HG03460 (cell line): Measurements from ENCODE around the gene COLEC11.

Experiments used
- ATAC-seq: cut with Tn5 transposase; IDR thresholded peaks from one replicate; pipeline ENCODE4 v1.9.1; 2021; ENCODE audit not compliant: unreplicated experiment

The COLEC11 gene

DNA sequence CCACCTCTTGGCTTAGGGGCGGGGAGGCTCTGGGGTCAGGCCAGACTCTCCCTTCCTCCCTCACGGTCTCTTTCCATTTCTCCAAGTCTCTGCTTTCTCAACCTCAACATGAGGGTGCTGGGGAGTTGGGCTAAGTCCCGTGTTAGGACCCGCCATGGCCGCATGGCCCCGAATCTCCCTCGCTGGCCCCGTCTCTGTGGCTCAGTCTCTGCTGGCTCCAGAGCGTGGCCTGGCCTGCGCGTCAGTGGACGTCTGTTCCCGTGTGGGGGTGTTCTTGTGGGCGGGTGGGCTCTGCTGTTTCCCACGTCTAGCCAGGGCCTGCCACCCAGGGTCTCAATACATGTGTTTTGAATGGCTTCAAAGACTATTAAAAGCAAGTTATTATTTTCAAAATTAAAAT, 75.5 kb downstream of the COLEC11 start:
- no peak for ATAC-seq

DNA sequence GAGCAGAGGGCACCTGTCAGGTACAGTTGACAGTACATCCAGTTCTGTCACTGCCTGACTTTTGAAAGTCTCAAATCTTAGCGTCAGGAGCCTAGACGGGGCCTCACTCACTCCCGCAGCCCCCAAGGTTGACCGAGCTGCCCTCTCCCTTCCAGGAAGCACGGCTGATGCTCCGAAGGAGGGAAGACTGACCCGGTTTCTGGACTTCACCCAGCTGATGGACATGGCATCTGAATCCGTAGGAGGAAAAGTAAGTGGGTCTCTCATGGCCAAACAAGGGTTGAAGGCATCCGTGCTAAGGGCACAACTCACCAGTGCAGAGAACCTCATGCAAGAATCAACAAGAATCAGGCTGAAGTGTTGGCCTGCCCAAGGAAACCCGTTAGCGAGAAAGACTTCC, 76.0 kb downstream of the COLEC11 start:
- no peak for ATAC-seq

DNA sequence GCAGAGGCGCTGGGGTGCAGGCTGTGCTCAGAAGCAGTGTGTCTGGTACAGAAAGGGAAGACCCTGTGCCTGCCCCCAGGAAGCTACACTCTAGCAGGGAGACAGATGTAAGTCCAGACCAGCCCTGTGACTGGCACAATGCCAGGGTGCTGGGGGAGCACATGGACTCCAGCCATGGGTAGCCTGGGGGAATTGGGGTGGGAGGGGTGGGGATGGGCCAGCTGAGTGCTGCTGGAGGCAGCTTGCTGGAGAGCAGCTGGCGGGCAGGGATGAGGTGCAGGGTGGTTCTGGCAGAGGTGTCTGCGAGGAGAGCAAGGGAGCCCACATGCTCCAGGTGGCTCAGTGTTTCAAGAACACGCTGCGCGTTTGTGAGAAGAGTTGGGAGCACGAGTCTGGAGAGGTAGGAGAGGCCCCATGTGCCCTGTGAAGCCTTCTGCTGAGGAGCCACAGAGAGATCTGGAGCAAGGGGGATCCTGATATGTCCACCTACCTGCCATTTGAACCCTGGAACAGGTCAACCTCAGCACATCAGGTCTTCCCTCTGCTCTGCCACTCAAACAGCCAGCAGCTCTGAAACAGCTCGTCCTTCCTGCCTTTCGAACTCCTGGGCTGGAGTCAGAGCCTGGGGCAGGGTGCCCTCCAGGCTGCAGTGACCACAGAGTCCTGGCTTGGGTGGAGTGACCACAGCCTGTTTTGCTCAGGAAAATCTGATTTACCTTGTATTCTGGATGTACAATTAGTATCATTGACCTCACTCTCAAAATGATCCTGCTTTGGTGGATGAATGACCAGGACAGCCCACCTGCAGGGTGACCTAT, 78.2 kb downstream of the COLEC11 start:
- ATAC-seq, result no peak

DNA sequence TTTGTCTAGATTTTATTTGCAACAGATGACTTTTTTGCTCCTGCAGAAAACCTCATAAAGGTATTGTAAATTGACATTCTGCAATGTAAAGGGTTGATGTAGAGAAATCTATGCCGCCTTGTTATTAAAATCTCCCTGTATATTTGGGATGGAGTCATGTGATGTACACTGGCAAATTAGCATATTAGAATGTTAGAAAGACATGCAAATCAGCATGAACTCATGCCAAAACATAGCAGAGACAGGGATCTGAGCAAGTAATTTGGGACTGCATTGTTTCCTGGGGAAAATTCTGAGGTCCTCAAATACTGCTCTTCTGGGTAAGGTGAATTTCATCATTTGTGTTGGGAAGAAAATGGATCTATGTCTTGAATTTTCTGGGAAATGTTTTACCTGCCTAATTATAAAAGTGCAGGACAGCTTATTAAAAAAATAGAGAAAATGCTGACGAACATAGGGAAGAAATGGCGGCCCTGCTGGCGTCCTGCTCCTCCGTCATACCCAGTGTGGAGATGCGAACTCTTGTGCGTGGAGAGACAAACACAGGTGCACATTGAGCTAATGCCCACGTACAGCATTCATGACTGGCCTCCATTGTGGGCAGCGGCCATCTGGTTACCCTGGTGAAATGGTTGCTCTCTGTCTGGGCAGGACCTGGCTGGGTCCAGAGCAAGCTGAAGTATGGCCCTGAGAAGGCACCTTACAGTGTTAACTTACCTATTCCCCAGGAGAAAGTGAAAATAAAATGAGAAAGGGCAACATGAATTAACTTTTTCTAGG, 79.3 kb downstream of the COLEC11 start:
- no peak for ATAC-seq

DNA sequence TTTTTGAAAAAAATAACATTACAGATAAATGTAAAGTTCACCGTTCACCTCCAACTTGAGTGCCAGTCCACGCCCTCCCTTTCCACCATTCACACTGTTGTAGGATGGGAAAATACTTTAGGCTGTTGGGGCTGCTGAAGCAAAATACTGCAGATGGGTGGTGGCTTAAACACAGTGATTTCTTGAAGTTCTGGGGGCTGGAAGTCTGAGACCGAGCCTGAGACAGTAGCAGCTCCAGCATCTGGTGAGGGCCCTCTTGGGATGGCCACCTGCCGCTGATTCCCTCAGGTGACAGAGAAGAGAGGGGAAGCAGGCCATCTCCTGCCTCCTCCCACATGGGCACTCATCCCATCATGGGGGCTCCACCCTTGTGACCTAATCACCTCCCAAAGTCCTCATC, 80.8 kb downstream of the COLEC11 start:
- ATAC-seq, result no peak

DNA sequence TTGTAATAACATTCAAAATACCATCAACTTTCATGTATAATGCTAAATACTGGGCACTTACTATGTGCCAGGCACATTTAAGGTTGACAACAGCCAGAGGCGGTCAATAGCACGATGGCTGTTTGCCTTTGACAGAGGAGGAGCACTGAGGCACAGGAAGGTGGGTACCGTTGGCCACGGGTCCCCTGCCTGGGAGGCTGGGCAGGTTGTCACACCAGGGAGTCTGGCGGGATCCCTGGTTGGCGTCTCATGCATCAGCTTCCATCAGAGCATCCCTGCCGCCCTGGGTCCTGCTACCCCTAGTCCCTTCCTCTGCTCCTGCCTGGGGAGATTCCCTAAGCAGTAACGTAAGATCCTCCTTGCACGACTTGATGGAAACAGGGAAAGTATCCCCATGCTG, 82.5 kb downstream of the COLEC11 start:
- ATAC-seq, result no peak

DNA sequence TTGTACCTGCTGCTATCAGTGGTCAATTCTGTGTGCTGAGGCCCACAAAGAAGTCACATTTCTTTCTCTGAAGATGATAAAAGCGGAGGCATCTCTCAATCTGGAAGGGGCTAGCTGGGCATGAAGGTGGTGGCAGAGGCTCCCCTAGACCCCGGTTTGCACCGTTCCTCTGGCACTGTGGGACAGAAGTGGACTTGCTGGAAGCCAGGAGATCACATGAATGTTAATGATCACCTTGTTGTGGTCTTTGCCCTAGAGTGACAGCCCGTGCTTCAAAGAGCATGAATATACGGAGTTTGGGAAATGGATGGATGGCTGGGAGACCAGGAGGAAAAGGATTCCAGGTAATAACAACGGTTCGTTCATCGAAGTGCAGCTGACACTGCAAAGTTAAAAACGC, 83.3 kb downstream of the COLEC11 start:
- ATAC-seq, result no peak

DNA sequence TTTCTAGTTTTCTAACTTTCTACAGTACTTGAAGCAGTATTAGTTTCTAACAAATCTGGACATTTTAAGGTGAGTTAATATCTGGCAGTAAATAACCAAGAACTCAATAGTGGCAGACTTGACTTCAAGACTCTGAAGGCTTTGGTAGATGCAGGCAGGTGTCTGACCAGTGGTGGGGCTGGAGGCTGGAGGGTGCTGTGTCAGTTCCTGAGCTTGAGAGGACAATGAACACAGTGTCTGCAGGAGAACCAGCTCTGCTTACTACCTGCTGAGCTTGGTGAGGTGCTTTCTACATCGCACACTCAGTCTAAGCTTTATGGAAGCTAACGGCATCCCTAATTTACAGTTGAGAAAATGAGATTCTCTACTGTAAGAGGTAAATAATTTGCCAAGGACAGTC, 84.3 kb downstream of the COLEC11 start:
- ATAC-seq, result no peak

DNA sequence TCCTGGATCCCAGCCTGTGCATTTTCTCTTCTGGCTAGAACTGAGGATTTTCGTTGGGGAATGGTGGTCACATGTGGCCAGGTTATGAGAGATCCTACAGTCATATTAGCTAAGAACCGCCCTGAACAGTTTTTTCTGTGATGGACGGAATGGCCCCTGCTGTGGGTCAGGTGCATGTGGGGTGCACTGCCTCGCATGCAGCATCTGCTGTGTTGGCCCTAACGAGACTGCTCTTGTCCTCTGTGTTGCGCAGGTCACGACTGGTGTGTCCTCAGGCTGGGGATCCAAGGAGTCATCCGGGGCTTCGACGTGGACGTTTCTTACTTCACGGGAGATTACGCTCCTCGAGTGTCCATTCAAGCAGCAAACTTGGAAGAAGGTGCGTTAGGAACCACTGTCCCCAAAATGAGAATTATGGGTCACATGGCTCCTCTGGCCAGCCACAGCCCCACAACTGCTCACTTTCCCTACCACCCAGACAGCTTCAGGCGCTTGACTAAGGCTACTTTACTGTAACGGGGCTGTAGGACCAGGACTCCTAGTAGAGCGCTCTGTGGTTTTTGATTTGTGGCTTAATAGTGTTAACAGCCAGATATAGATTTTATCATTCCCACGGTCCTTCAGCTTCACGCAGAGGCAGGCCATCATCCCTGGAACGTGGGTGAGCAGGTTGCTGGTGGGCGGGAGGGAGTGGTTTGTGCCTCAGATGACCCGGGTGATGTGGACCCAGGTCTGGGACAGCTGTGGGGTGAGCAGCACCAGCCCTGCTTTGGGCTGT, 84.9 kb downstream of the COLEC11 start:
- ATAC-seq, result no peak

DNA sequence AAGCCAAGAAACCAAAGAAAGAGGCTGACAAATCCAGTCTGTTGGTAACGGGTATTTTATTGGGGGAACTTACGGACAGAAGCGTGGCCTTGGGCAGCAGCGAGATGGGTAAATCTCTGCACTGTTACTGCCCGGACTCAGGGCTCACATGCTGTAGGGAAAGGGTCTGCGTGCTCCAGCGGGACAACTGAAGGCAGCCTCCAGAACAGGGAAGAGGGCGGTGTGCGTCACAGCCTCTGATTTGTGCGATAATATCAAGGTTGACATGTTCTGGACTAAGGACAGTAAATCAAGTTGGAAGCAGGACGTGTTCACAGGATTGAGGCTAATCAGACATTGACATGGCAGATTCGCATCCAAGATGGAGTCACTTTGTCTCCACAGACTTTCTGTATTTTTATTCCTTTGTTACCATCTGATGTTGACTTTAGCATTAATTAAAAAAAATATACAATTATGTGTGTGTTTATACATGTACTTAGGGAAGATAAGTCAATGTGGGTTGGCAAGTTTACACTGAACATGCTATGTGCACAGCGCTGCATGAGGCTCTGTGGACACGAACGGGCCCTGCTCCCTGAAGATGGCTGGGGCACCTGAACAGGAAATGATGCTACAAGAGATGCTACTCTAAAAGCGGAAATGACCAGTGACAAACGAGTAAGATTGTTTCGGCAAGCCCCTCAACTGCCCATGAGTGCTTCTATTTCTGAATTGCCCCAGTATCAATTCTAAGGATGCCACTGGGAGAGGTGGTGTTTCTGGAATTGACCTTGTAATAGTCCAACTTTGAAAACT, 85.8 kb downstream of the COLEC11 start:
- ATAC-seq, result no peak

DNA sequence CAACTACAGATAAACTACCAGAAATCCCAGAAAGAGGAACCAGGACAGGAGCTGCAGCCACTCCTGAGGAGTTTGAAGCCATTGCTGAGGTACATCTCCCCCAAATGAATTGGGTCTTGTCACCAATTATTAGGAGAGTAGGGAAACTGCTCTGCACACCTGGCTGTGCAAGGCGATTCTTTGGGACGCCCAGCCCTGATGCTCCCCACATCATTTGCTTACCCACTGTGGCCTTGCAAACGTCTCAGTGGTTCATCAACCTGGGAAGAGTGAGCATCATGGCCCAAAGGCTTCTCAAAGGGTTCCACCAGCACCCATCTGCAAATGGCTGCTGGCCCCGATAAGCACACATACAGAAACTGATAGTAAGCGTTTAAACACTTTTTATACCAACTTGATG, 86.7 kb downstream of the COLEC11 start:
- no peak for ATAC-seq

DNA sequence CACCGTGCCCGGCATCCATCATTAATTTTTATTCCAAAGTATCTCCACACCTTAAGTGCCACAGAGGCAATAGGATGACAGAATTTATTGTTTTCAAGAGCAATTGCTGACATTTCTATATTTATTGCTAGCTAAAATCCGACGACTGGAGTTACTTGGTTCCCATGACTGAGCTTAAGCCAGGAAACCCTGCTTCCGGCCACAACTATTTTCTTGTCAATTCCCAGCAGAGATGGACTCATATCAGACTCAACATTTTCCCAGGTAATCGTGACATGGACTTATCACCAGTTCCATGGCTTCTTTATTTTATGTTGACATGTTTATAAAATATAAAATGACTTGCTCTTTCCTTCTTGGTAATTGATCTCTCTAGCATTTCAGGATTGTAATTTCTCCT, 87.9 kb downstream of the COLEC11 start:
- ATAC-seq, result no peak

DNA sequence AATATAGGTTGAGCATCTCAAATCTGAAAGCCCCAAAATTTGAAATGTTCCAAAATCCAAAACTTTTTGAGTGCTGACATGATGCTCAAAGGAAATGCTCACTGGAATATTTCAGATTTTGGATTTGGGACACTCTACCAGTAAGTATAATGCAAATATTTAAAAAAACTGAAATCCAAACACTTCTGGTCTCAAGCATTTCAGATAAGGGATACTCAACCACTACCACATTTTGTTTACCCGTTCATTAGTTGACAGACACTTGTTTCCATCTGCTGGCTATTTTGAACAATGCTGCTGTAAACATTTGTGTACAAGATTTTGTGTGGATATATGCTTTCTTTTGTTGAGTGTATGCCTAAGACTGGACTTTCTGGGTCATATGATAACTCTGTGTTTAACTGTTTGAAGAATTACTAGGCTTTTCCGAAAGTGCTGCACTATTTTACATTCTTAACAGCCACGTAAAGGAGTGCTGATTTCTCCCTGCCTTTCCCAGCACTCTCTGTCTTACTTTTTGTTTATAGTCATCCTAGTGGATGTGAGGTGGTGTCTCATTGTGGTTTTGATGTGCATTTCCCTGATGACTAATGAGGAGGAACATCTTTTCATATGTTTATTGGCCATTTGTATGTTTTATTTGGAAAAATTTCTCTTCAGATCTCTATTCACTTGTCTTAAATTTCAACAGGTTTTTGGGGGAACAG, 89.0 kb downstream of the COLEC11 start:
- ATAC-seq, result no peak

DNA sequence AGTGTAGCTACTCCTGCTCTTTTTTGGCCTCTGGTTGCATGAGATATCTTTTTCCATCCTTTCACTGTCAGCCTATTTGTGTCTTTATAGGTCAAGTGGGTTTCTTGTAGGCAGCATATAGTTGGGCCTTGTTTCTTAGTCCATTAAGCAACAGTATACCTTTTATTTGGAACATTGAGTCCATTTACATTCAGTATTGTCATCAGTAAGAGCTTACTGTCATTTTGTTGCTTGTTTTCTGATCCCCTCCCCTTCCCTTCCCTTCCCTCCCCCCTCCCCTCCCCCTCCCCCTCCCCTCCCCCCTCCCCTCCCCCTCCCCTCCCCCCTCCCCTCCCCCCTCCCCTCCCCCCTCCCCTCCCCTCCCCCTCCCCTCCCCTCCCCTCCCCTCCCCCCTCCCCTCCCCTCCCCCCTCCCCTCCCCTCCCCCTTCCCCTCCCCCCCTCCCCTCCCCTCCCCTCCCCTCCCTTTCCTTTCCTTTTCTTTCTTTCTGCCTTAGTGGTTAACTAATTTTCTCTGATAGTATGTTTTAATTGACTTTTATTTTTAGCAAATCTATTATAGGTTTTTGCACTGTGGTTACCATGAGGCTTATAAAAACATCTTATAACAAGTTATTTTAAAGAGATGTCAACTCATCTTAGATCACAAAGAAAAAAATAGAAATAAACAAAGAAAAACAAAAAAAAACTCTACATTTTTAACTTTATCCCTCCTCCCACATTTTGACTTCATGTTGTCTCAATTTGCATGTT, 95.3 kb downstream of the COLEC11 start:
- ATAC-seq, result no peak

DNA sequence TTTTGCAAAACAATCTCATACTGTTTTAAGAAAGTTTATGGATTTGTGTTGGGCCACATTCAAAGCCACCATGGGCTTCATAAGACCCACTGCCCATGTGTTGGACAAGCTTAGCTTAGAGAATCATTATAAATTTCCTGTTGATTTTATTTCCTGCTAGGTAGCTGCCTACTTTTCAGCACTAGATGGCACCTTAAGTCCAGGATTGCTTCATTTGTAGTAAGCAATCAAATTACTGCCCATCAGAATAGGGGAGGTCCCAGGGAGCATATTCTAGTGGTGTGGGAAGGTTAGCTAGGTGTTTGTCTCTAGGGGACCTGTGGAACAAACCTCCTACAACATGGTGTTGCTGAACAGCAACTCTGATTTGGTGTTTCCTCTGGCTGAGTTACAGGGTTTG, 97.5 kb downstream of the COLEC11 start:
- ATAC-seq, result no peak
